RPMI7951 (cell line): ENCODE data around the gene OTP. TPM values are rescaled to one million over a fixed set of nuclear protein-coding genes. Genes with fewer than 3 reads are reported as not detected.
A peak's percentile ranks its signal among the peaks of the same experiment; 100 is the strongest.

Experiments used
- DNase-seq: peaks from one replicate; pipeline ENCODE4 v3.0.0-alpha.2; 2012; ENCODE audit warnings: low read depth
- total RNA-seq: library from RNA; depleted of rRNA; stranded (reverse); fragments of >200 nt; shearing (Covaris generic); gene quantifications from 2 replicates; pipeline ENCODE4 v1.2.3, GENCODE V29; 2014; rRNA removed

Gene OTP
- under 0.01 TPM in 1 of 2 replicates, not detected in the other for total RNA-seq

DNA sequence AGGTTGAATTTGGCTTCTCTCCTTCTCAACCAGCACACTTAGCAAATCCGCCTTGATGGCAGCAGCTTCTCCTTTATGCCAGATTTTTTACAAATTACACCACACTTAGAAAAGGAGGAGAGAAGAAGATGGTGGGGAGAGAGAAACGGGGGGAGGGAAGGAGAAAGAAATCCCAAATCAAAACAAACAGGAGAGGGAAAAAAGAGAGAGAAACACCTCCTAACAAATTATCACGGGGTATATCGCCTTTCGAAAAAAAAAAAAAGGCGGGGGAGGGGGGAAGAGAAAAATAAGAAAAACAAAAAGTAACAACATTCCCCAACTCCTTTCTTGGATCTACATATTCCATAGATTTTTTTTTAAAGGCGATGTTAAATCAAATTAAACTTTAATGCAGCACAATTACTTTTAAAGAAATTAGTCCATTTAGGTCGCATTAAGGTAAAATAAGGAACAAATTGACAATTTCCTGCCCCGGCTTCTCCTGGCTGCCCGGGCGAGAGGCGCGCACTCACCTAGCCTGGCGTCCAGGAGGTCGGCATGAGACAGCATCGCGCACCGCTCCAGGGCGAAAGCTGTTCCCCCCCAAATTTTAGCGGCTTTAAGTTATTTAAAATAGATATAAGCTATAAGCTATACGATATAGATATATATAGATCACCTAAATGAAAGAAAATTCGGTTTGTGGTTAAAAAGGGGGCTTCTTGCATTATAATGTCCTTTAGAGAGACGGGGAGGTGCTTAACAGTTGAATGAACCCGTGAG, at the start of gene OTP:
TSS of gene OTP (minus strand) at position 716 of the 765 bp plus-strand sequence. CDS start at position 552, 164 bp downstream.
- DNase-seq, result no peak

DNA sequence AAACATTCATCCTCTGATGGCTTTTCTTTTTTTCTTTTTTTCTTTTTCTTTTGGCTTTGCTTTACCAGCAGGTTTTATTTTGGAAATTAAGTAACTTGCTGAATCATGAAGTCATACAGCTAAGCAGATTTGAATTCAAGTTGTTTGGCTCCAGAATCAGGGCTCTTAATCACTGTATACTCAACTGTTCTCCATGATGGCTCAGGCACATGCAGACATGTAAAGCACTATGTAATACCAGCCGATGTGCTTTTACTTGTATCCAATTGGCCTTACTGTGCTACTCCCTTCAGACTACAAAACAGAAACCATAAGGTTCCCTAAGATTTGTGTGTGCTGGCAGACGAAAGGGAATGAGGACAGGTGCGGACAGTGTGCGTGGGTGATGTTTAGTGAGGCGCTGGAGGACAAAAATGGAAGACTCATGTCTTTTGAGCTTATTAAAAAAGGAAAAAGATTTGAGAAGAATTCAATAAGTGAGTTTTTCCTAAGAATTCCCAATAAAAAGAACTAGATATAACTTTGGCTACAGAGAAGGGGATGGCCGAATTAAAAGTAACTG, 44.7 kb upstream of the OTP start:
- no peak for DNase-seq

DNA sequence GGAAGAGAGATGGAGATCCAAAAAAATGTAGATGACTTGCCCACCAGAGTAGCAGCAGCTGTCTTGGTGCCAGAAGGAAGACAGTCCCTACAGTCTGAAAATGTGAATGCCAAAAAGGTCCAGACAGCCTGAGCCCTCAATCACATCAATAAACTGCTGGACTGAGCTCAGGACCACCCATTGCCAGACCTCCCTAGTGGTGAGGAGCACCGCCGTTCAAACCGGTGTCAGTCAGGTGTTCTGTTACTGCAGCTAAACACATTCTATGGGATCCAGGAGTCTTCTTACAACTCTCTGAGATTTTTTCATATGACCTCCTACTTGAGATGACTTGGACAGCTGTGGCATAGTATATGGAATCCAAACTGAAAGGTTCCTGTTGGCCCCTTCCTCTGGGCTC, 32.0 kb upstream of the OTP start:
- DNase-seq, result no peak

DNA sequence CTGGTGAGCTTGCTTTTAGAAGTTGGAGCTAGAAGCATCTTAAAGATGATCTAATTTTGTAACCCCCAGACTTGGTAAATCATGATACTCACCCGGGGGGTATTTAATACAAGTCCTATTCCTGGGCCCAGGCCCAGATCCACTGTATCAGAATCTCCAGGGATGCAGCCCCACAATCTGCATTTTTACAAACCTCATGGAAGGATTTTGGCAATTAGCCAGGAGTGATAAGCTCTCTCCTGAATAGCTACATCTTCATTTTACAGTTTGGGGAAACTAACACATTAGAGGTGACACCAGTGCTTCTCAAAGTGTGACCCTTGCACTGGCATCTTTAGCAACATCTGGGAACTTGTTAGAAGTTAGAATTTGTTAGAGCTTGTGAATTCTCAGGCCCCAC, 31.2 kb upstream of the OTP start:
- DNase-seq, result no peak

DNA sequence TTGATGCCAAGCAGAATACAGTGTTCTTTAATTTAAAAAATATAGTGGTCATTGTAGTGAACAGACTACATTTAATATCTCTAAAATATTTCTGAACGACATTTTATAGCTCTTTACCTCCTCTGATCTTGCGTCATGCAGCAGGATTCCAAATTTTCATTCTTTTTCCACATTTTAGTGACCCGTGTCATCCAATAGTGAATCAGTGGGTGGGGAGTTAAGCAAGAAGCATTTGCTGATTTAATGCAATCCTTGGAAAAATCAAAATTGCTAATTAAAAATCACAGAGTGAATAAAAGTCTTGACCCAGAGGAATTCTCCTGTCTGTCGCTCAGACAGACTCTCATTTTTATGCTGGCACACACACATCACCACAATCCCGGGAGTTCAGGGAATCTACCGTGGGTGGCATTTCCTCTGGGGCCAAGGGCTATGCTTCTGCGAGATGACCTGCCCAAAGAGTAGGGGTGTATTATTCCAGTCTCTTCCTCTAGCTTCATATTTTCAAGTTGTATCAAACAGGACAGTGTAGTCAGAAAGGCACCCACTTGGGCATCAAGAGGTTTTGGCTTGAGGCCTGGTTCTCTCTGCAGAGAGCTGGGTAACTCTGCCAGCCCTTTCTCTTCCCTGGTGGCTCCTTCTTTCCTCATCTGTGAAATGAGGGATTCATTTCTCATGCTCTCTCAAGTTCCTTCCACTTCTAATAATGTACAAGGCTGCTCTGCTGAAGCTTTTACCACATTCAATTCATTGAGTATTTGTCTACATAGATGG, 24.8 kb upstream of the OTP start:
- DNase-seq, result peak; percentile 4

DNA sequence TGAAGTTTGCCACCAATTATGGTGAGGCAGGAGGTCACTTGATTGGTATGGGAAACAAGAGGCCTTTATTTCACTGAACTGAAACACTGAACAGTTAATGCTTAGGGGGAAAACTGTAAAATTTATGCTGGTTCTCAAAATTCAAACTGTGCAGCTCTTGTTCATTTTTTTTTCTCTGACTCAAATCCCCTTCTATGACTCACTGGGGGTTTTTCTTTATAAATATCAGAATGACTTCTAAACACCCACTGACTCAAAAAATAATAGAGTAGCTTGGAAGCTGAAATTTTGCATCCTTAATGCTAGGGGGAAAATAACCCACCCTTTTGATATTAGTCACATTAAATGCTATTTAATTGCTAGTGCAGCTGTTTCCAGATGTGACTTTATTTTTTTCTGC, 24.1 kb upstream of the OTP start:
- peak; percentile 11 for DNase-seq

DNA sequence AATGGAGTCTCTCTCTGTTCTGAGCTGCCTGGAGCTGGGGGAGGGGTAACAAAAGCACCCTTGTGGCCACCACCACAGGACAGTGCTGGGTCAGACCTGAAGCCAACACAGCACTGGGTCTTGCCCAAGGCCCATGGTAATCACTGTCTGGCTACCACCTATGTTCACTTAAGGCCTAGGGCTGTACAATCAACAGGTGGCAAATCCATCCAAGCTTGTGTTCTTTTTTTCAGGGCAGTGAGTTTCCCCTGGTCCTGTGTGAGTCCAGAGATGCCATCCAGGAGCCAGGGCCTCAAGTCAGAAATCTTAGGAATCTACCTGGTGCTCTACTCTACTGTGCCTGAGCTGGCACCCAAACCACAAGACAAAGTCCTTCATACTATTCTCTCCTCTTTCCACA, 20.1 kb upstream of the OTP start:
- DNase-seq, result no peak

DNA sequence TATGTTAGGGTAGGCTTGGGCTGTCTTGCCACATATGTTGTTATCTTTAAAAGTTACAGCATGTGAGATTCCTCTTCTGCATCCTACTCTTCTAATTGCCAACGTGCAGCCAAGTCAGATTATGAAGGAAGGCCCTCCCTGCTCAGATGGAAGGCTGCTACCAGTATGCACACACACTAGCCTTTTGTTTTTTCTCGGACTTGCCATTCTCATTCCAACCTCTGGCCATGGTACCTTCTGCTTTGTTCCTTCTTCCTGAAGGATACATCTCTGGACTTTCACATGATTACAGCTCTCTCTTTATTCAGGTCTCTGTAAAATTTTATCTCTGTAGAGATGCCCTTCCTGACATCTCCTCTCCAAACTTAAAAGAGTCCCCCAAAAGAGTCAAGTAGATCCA, 12.8 kb upstream of the OTP start:
- no peak for DNase-seq

DNA sequence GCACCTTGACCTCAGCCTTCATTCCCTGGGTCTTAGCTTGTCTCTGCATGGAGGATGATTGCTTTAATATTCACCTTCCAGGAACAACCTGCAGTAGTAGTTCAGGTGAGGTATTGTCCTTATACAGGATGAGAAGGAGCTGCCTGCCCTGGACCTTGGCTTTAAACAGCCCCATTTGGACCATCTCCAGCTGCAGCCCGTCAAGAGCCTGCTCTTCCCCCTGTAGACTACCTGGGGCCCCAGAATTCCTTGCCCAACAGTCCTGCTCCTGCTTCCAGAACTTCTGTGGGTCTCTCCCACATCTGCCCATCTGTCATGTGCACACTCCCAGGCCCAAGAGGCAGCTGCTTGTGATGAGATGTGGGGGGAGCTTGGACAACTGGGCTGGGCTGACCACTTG, 12.2 kb upstream of the OTP start:
- DNase-seq, result no peak

DNA sequence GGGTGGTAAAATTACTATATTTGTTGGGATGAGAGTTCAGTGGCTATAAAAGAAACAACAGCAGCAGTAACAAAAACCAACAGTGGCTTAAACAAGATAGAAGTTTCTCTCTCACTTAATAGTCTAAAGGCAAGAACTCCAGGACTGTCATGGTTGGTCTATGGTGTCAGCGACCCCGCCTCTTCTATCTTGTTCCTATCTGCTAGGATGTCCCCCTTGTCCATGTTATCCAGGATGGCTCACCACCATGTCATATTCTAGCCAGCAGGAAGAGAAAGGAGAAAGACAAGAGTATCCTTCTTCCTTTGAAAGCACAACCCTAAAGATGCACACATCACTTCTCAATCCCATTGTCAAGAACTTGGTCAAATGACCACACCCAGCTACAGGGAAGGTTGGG, 11.3 kb upstream of the OTP start:
- no peak for DNase-seq

DNA sequence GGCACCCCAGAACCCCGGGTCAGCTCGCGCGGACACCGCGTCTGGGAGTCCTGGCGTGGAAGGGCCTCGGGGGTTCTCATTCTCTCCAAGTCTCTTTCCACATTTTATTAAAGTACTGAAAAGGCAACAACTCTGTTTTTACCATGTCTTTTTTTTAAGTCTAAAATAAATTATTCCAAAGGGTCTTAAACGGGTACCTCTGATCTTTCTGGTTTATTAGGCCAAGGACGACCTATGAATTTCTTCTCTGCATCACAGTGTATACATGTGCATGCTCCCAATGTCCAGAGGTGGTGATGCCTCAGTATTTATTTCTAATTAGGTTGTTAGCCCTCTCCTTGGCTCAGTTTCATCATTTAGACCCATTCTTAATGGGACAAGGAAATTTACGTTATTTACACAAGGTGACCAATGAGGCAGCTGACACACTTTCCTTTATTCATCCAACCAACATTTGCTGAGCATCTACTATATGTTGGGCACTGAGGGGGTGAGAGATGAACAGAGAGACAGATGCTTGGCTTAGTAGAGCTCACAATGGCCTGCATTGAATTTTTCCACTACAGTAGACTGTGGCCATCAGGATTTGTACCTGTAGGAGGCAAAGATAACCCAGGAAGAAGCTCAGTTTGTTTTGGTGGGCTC, 7.6 kb upstream of the OTP start:
- no peak for DNase-seq

DNA sequence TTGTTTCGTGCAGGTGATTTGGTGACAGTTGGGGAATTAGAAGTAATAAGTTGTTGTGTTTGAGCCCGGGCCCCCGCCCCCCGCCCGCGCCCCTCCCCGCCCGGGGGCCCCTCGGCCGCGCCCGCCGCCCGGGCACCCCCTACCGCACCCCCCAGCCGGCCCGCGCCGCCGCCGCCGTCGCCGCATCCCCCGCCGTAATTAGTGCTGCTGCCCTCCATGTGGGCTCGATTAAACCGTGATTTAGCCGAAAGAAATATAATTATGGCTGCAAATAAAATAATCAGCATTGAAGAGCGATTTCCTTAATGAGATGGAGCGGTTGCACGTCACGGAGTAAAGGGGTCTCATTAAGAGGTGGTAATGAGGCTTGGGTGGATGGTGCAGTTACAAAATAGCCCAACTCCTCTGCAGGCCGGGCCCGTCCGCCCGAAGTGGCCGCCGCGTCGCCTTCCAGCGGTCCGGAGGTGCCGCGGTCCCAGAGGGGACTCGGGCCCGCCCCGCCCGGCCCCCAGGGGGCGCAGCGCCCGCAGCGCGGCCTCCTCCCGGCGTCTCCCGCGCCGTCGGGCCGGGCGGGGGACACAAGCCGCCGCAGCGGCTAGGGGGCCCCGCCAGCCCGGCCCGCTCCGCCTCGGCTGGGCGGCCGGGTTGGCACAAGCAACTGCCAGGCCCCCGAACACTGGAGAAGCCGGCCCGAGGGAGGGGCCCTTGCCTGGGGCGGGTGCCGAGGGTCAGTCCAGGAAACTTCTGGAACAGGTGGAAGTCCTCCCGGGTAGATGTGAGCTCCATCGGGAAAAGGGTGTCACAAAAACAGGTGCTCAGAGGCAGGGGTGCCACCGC, 6.9 kb upstream of the OTP start:
- peak; percentile 35 for DNase-seq

DNA sequence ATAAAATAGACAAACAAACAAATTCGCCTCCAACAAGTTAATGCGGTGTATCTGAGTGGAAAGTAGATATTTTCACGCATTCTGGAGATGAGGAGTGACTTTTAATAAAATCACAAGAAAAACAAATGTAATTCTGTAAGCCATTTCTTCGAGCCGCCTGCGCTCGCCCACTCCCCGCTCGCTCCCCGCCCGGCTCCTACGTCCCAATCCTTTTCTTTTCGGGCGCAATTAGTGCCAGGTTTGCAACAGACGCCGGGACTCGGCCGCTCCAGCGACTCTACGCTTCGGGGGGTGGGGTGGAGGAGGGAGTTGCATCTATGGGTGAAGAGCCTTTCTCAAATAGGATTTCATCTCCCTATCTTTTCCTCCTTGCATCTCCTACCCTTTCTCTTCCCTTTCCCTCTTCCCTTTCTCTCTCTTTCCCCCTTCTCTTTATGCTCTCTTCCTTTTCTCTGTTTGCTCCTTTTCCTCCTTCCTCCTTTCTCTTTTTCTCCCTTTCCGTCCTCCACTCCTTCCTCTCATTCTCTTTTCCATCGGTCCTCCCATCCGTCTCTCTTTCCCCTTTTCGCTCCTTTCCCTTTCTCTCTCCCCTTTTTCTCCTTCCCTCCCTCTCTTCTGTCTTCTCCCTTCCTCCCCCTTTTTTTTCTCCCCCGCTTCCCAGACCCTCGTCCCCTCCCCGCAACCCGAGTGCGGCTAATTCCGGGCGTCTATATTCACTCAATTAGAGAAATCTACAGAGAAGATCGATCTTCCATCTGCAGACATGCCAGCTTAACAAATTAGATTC, 6.1 kb upstream of the OTP start:
- DNase-seq, result no peak

DNA sequence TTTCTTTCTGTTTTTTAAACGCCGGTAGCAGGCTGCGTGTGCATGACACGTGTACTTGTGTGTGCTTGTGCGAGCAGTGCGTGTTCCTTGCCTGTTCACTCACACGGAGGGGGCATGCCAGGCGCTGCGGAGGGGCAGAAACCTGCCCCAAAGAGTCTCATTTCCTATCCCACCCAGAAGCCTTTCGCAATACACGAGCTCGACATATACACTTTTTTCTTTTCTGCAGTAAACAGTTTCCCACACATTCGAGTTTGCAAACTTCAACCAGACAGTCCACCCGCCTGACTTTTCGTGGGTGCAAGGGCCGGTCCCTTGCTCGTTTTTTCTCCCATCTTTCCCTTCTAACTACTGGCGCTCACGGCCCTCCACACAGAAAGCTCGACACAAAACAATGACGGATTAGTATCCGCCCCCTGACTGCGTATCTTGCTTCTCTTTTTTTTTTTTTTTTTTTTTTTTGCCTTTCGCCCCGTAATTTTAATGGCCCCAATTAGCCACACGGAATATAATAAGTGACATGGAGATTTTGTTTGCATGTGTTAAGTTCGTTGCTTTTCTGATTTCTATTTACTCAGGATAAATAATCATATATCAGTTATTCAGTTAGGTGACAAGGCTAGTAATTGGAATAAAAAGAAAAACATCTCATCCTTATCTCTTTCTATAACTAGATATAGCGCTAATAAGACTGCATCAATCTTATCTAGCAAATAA, 5.3 kb upstream of the OTP start:
- no peak for DNase-seq

DNA sequence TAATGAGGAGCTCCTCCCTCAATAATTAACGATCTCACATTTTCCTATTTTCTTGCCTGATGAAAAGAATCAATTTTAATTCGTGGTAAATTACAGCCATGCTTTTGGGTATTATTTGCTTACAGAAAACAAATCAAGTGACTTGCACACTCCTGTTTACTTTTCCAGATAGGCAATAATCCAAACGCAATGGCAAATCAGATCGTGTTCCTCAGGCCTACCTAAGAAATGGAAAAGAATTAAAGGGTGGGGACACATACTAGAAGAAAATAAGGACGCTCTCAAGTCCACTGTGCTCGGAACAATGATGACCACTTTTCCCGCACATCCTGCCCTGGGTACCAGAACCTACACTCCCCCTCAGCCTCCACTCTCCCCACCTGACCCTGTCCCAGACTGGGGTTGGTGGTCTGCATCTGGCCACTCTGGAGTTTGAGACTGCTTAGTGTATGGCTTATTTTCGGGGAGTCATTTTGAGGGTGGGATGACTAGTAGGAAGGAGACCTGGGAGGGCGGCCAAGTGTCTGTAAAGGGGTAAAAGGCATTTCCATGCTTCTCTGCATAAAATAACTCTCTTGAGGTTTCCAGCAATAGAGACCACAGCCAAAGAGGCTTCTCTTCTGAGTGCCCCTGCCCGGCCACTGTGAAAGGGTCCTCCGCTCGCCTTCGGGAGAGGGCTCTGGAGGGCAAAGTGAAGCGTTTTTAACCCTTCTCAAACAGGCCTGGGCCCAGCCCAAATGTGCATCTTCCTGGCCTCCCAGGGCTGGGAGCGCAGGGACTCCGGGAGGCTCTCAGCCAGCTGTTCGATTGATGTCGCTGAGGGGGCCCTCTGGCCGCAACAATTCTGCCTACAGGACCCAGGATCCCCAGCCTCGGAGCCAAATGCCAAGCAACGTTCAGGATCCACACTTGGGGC, 4.5 kb upstream of the OTP start:
- DNase-seq, result no peak

DNA sequence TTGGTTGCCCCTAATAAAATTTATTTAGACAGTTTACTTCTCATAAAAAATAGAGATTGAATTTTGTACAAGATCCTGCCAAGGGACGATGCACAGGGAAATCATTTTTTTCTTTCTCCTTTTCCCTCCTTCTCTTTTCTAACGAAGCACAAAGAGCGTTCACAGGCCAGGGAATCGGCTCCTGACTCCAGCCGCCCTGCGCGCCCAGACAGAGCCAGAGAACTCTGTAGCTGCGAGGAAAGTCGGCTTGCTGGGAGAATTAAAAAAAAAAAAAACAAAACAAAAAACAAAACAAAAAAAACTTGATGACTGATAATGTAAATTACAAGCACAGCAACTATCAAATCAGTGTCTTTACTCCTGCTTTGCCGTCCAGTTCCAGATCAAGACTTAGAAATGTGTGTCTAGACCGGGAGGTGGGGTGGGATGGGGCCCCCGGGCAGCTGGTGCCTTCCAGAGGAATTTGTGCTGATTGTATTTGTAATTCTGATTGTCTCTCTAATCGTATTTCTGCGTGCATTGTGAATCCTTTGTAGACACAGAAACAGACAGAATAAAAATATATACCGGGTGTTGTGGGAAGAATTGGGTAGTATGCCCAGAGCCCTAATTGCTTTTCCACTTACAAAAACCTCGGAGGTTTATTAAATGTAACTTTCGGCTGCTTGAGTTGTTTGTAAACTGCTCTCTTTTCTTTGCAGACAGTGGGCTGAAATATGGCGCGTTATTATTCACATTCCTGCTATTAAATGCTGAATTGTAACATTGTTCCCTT, 3.6 kb upstream of the OTP start:
- DNase-seq, result no peak

DNA sequence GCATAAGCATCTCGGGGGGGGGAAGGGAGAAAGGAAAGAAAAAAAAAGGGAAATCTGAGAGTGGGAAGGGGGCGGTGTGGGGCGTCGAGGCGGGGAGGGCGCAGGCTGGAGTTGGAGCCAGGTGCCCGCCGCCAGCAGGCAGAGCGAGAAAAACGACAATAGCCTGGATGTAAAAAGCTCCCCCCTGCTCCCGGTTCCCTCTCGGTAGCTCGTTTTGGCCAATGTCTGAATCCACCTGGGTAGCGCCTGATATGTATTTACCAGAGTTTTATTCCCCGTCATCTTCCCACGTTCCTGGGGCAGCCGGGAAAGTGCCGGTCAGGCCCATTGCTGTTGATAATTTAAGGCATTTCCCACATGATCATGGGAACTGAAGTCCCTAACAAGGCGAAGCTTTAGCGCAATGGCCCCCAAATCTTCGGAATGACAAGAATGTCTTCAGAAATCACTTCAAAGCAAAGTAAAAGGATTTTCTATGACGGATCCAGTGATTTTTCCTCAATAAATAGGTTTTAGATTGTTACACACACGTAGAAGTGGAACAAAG, 3.0 kb upstream of the OTP start:
- no peak for DNase-seq
